ENCODE data around the gene EFS.
"Not testable (repeated sequence)": the region's sequence is repeated elsewhere in the genome, so short reads cannot be mapped to it uniquely, and the experiment has no call there.

Gene EFS

GRCh38 chr14:23357261-23357660 lies 7.7 kb downstream of the EFS start:
- no peak for DNase-seq

GRCh38 chr14:23356662-23357061 lies 8.3 kb downstream of the EFS start:
- DNase-seq: no peak

- no peak for DNase-seq
Observed at GRCh38 chr14:23355871-23356435, 9.0 kb downstream of the EFS start.

- no peak for DNase-seq
Observed at GRCh38 chr14:23354990-23355389, 10.0 kb downstream of the EFS start.

DNA sequence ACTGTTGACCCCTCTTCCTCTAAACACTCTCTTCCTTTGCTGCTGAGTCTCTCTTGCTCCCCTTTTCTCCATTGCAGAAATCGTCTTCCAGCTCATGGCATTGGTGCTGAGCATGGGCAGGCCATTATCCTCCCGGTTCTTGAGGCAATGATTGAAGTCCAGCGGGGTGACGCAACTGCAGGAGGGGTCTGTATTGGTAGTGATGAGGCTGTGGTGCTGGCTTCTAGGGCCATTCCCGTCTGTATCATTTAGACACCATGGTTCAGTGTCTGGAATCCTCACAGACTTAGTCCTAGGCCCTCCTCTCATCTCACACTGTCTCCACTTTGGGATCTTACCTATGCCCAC lies 11.6 kb downstream of the EFS start:
- DNase-seq: no peak

DNA sequence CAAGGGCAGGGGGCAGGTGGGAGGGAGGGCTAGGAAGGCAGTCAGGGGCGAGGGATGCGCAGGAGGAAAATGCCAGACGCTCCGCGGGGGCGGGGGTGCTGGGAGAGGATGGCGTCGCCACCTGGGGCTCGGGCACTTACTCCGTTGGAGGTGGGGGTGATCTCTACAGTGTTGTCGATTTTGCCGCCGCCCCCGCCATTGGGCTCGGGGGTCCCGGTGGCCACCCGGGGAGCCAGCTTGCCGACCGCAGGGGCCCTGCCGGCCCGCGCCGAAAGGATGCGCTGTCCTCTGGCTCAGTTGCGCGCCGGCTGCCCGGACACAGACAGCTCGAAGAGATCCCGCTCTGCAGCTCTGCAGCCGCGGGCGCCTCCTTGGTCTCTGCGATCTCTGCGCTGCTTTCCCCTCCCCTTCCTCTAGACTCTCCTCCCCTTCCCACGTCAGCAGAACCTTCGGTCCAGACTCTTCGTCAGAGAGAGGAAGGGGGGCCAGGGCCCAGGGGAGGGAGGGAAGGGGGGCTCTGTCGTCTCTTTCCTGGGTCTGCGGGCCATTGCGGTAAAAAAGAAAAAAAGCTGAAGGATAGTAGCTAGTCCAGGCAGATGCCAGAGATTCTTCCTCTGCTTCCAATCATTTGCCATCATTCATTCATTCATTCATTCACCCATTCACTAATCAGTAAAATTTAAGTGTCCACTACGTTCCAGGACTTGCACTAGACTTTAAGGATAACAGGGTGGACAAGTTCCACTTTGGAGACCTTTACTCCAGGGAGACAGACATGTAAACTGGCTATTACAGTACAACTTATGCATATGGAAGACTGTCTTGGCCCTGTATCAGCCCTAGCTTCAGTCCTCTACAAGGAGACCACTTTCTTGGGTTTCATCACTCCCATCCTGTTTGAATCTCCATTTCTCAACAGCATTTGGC lies 12.2 kb downstream of the EFS start, which contains the start of gene SLC22A17:
SLC22A17 (minus strand) TSS at position 382 of the 927 bp plus-strand sequence.
- DNase-seq: peak; percentile 48

DNA sequence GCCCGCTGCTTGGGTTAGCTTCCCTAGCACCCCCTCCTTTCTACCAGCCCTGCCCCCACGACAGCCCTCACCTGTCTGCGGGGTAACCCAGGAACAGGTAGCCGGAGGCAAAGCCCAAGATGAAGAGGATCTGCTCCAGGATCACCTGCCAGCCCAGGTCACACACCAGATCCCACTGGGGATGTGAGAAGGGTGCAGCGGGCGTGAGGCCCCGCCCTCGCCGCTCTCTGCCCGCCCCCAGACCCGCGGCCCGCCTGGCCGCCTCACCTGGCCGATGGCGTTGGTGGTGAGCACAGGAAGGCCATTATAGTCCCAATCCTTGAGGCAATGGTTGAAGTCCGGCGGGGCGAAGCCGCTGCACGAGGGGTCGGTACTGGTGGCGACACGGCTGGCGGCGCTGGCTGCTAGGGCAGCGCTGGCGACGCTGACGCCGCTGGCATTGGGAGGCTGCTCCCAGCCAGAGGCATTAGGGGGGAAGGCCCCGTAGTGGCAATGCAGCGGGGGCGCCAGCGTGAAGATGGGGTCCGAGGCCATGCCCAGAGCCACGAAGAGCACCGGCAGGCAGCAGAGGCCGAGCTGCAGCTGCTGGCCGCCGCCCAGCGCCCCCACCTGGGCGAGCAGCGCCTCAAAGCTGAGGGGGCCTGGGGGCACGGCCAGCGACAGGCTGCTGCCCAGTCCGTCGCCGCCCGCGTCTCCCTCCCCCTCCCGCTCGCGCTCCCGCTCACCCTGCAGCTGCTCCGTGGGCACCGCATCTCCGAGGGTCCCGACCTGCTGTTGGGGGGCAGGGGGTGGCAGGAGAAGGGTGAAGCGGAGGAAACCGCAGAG lies 13.1 kb downstream of the EFS start:
- no peak for DNase-seq

- DNase-seq: no peak
Observed at GRCh38 chr14:23349156-23349845, 15.7 kb downstream of the EFS start.

GRCh38 chr14:23348297-23348655 lies 16.7 kb downstream of the EFS start:
- no peak for DNase-seq

GRCh38 chr14:23347406-23348296 lies 17.3 kb downstream of the EFS start:
- DNase-seq: no peak

- DNase-seq: no peak
Observed at GRCh38 chr14:23346693-23347405, 18.1 kb downstream of the EFS start.

DNA sequence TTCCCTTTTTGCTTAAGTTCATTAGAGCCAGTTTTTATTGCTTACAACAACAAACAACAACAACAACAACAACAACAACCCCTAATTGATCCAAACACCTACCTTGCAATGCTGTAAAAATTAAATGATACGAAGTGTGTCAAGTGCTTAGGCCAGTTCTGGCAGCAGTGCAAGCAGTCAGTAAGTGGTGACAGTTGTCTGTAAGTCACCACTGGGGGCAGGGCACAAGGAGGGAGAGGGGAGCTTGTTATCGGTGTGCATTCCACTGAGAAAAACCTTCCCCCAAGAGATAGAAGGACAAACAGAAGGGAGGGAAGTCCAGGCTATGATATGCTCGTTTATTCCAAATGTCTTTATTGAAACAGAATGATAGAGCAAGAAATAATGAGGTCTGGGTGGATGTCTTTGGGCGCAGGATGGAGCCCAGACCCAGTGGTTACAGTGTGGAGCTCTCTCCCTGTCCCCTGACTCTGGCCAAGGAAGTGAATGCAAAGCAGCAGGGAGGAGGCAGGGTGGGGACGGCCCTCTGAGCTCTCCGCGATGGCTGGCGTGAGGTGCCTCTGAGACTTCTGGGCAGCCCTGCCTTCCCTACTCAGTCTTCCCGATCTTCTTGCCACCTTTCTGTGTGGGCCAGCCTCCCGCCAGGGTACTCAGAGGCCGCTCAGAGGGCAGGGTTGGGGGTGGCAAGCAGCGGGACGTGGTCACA lies 18.8 kb downstream of the EFS start:
- DNase-seq: no peak

DNA sequence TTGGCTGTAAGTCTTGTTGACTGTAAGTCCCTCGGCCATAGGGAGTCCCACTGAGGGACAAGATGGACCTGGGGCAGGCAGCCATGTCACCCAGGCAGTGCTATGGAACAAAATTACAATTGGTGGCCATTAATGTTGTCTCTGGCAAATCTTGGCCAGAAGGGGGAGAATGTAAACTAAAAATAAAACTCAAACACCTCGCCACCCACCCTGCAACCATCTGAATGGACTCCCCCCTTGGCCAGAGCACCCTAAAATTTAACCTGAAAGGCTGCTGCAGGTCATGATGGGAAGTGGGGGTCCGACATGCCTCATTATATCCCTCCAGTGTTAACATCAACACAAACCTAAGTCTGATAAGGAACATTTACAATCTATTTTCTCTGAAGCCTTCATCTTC lies 20.5 kb downstream of the EFS start:
- no peak for DNase-seq

GRCh38 chr14:23339506-23340268 lies 25.3 kb downstream of the EFS start:
- no peak for DNase-seq

- DNase-seq: no peak
Observed at GRCh38 chr14:23335623-23336022, 29.3 kb downstream of the EFS start.

- DNase-seq: peak; percentile 64
Observed at GRCh38 chr14:23327947-23328744, 36.8 kb downstream of the EFS start.

DNA sequence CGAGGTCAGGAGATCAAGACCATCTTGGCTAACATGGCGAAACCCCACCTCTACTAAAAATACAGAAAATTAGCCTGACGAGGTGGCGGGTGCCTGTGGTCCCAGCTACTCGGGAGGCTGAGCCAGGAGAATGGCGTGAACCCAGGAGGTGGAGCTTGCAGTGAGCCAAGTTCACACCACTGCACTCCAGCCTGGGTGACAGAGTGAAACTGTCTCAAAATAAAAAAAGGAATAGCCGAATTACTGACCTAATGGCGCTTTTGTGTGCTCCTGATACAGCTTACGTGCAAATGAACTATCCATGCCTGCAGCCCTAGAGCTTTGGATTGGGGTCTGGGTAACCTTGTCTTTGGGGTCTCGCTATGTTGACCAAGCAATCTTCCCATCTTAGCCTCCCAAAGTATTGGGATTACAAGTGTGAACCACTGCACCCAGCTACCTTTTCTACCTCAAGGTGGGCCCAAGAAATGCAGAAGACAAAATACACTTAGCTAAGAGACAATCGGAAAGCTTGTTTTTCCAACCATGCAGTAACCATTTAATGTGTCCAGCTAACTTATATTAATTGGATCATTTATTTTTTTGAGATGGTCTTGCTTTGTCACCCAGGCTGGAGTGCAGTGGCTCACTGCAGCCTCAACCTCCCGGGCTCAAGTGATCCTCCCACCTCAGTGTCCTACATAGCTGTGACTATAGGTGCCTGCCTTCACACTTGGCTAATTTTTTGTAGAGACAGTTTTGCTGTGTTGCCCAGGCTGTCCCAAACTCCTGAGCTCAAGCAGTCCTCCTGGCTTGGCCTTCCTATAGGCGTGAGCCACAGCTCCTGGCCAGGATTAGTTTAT lies 38.3 kb downstream of the EFS start:
- no peak for DNase-seq

DNA sequence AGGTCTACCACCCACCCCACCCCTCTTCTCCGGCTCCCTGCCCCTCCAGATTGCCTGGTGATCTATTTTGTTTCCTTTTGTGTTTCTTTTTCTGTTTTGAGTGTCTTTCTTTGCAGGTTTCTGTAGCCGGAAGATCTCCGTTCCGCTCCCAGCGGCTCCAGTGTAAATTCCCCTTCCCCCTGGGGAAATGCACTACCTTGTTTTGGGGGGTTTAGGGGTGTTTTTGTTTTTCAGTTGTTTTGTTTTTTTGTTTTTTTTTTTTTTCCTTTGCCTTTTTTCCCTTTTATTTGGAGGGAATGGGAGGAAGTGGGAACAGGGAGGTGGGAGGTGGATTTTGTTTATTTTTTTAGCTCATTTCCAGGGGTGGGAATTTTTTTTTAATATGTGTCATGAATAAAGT lies 39.2 kb downstream of the EFS start:
- not testable (repeated sequence) for DNase-seq

Data from kidney glomerular epithelial cell (primary cell).